Measurements from ENCODE around the gene ZNF598. TPM values are rescaled to one million over a fixed set of nuclear protein-coding genes. Genes with fewer than 3 reads are reported as not detected.

The ZNF598 gene
- total and polyA plus RNA-seq, 2 of the 13 experiments (the other 11 are each of a cell fraction or from before 2014, with no cell fraction given): 13.5 to 14.2 TPM

GRCh38 chr16:2054543-2055245 lies 45.1 kb upstream of the ZNF598 start:
- ATAC-seq (no peak), DNase-seq (ENCODE audit: low spot score) (no peak), FAIRE-seq (no peak)
- WGBS (ENCODE audit: low lambda C conversion rate): 96% methylated on average over 11 of the region's 29 CpGs
- Histone ChIP-seq H2AFZ (ENCODE audit: low read length) (no peak overlapping the region), H3K9ac (ENCODE audit: insufficient read depth, low read depth, low read length) (no peak overlapping the region), H3K27me3 (ENCODE audit: control insufficient read depth in 1 of 2, insufficient read depth in 2 of 2, low read length in 2 of 2) (no peaks in the 10 kb centered on the region), H3K4me1 (ENCODE audit: insufficient read depth, low read length) (no peaks in the 10 kb centered on the region), H3K9me3 (ENCODE audit: low read length) (no peaks in the 10 kb centered on the region), H4K20me1 (ENCODE audit: insufficient read depth, low read length) (no peaks in the 10 kb centered on the region), H3K4me3 (replicated peaks in 1 of 3; ENCODE audit: insufficient read depth in 1 of 3, low read depth in 2 of 3, low read length in 3 of 3) (no peak overlapping the region), H3K36me3 (replicated peaks in 1 of 2; ENCODE audit: control insufficient read depth in 1 of 2, insufficient read depth in 2 of 2, low read length in 2 of 2) (peaks cover 16 to 30% of the 10 kb centered on the region in 2 experiments; a peak in 4 of 5 replicates), H3K4me2 (ENCODE audit: low read depth, low read length) (no peak overlapping the region), H3K79me2 (ENCODE audit: insufficient read depth, low read length) (no peaks in the 10 kb centered on the region), H3K27ac (ENCODE audit: extremely low read length, insufficient read depth, low read length) (no peak overlapping the region)
- CTCF ChIA-PET (ENCODE audit: low intra/inter-chr PET ratio, low total read pairs): interaction anchor here (3.1 kb wide), 1 partner anchor 31 kb away, joined by 15 read pairs; no protein-coding TSS in a partner anchor
- POLR2A ChIA-PET: no interaction called here
- TF ChIP-seq TARDBP (CRISPR knock-in tag; IDR thresholded peaks at IDR 0.05) (no peak), ZNF230 (CRISPR knock-in tag; IDR thresholded peaks at IDR 0.05) (no peak), PHF21A (CRISPR knock-in tag; IDR thresholded peaks at IDR 0.05) (no peak), ZNF766 (CRISPR knock-in tag; IDR thresholded peaks at IDR 0.05; ENCODE audit: borderline replicate concordance) (no peak), PATZ1 (CRISPR knock-in tag; IDR thresholded peaks at IDR 0.05) (no peak), SNRNP70 (IDR thresholded peaks at IDR 0.05; ENCODE audit: low read depth, low read length) (no peak), TEF (CRISPR knock-in tag; IDR thresholded peaks at IDR 0.05) (no peak), ZNF350 (CRISPR knock-in tag; IDR thresholded peaks at IDR 0.05; ENCODE audit: borderline replicate concordance, low read depth) (no peak), LCORL (IDR thresholded peaks at IDR 0.05) (no peak), LCORL (CRISPR knock-in tag; IDR thresholded peaks at IDR 0.05) (no peak), EZH2 (conservative IDR thresholded peaks at IDR 0.05; ENCODE audit: low read depth, low read length) (no peak), ZNF224 (CRISPR knock-in tag; IDR thresholded peaks at IDR 0.05) (no peak)
- no TSS peak for BruUV-seq (replicated peaks)
- intact Hi-C loops (cut with micrococcal nuclease; ENCODE audit: unreplicated experiment) (no loop called here), in situ Hi-C loops (cut with HindIII; ENCODE audit: extremely low pct_ligation_motif_present, low pct_unique_long_range_greater_than_20kb) (loop anchor here (5.0 kb wide), 1 partner anchor 32 kb away; no protein-coding TSS in a partner anchor)

Data from HepG2 (cell line).